H1 (cell line): Measurements from ENCODE around the gene MCOLN3. TPM values are rescaled to one million over a fixed set of nuclear protein-coding genes. Genes with fewer than 3 reads are reported as not detected.

Experiments used
- CTCF ChIA-PET: fragments of 300-600 bp; sonication (Branson Sonifier 250); formaldehyde crosslinking; loops from one replicate; lab custom pipeline; 2021; ENCODE audit not compliant: partially characterized antibody; lab: Charles Lee
- POLR2A ChIA-PET: fragments of 300-600 bp; sonication (Branson Sonifier 250); formaldehyde crosslinking; loops from one replicate; lab custom pipeline; 2021; ENCODE audit warnings: inconsistent platforms; ENCODE audit not compliant: partially characterized antibody; lab: Charles Lee
- DNase-seq, 2 experiments: peaks; one replicate each; pipeline versions ENCODE4 v3.0.0 to v3.0.0-alpha.2; 2010 to 2022; ENCODE audit warnings: low spot score in 2 of 2, low read depth in 1 of 2, mixed read lengths in 1 of 2
- FAIRE-seq: peaks from 2 replicates; lab custom pipeline; 2011; peaks lifted over from hg19 to GRCh38; lab: Jason Lieb, UNC
- H2AFZ ChIP-seq: 2 replicates; pipeline ENCODE4 v1.8.1; 2012; ENCODE audit warnings: low read length, inconsistent platforms
- H2AK5ac ChIP-seq: 2 replicates; pipeline ENCODE4 v1.6.1; 2013; ENCODE audit warnings: low read depth, low read length
- H2BK120ac ChIP-seq: replicated peaks from 2 replicates; pipeline ENCODE3; 2013; ENCODE audit warnings: low read depth, low read length, inconsistent platforms
- H2BK12ac ChIP-seq: 2 replicates; pipeline ENCODE4 v1.6.1; 2013; ENCODE audit warnings: low read depth, low read length
- H2BK15ac ChIP-seq: 2 replicates; pipeline ENCODE4 v1.6.1; 2013; ENCODE audit warnings: low read length
- H2BK20ac ChIP-seq: 2 replicates; pipeline ENCODE4 v1.6.1; 2013; ENCODE audit warnings: low read length
- H2BK5ac ChIP-seq: 2 replicates; pipeline ENCODE4 v1.6.1; 2013; ENCODE audit warnings: low read depth, low read length
- H3K14ac ChIP-seq: 2 replicates; pipeline ENCODE4 v1.6.1; 2013; ENCODE audit warnings: inconsistent platforms; ENCODE audit not compliant: insufficient read length
- H3K18ac ChIP-seq: 2 replicates; pipeline ENCODE4 v1.6.1; 2013; ENCODE audit warnings: low read length; ENCODE audit errors: extremely low read depth
- H3K23ac ChIP-seq: 2 replicates; pipeline ENCODE4 v1.6.1; 2013; ENCODE audit warnings: inconsistent platforms; ENCODE audit not compliant: insufficient read length
- H3K23me2 ChIP-seq: 2 replicates; pipeline ENCODE4 v1.6.1; 2013; ENCODE audit warnings: low read depth, low read length
- H3K27ac ChIP-seq: 2 replicates; pipeline ENCODE4 v1.6.1; 2011; ENCODE audit warnings: low read depth, low read length, inconsistent platforms
- H3K27me3 ChIP-seq, 4 experiments: replicated peaks in 1 of 4; 1 replicate in 1 of 4; 2 replicates in 3 of 4; pipeline versions ENCODE4 v1.6.1 to v1.8.1; 2011 to 2013; ENCODE audit warnings: low read length in 3 of 4, mild to moderate bottlenecking in 3 of 4, inconsistent platforms in 2 of 4, mixed read lengths in 2 of 4, moderate library complexity in 1 of 4; ENCODE audit not compliant: control insufficient read depth in 3 of 4, insufficient read depth in 3 of 4; ENCODE audit errors: extremely low read depth in 1 of 4
- H3K36me3 ChIP-seq, 4 experiments: 2 replicates each; pipeline versions ENCODE4 v1.6.1 to v1.8.1; 2011 to 2013; ENCODE audit warnings: mild to moderate bottlenecking in 4 of 4, low read length in 3 of 4, moderate library complexity in 2 of 4, control low read depth in 1 of 4, inconsistent platforms in 1 of 4; ENCODE audit not compliant: insufficient read depth in 4 of 4, control insufficient read depth in 2 of 4
- H3K4ac ChIP-seq: replicated peaks from 2 replicates; pipeline ENCODE3; 2013; ENCODE audit warnings: low read length, low read depth, mixed read lengths, inconsistent platforms; ENCODE audit not compliant: insufficient read length
- H3K4me1 ChIP-seq, 4 experiments: replicated peaks in 1 of 4; 1 replicate in 1 of 4; 2 replicates in 3 of 4; pipeline versions ENCODE4 v1.6.1 to v1.8.1; 2011 to 2013; ENCODE audit warnings: low read length in 3 of 4, inconsistent platforms in 2 of 4, mixed read lengths in 1 of 4; ENCODE audit not compliant: insufficient read depth in 4 of 4, control insufficient read depth in 3 of 4
- H3K4me2 ChIP-seq, 2 experiments: 2 replicates each; pipeline versions ENCODE4 v1.6.1 to v1.8.1; 2011 to 2013; ENCODE audit warnings: low read depth in 2 of 2, low read length in 2 of 2, control low read depth in 1 of 2, inconsistent platforms in 1 of 2, mild to moderate bottlenecking in 1 of 2; ENCODE audit not compliant: insufficient read depth in 1 of 2
- H3K4me3 ChIP-seq, 4 experiments: fragments of 200-600, 300-600 bp in 1 of 4; sonication (generic), shearing (Covaris generic), sonication (Bioruptor Twin) in 1 of 4; 2 replicates each; pipeline versions ENCODE4 v1.5.1 to v1.8.1; 2011 to 2016; ENCODE audit warnings: low read length in 4 of 4, low read depth in 3 of 4, control low read depth in 2 of 4, inconsistent platforms in 2 of 4, mild to moderate bottlenecking in 2 of 4, mixed read lengths in 1 of 4, moderate library complexity in 1 of 4; ENCODE audit not compliant: insufficient read depth in 2 of 4; ENCODE audit errors: extremely low read depth in 1 of 4
- H3K56ac ChIP-seq: replicated peaks from 2 replicates; pipeline ENCODE3; 2013; ENCODE audit warnings: low read depth, mild to moderate bottlenecking, mixed read lengths, low read length, inconsistent platforms; ENCODE audit not compliant: insufficient read length
- H3K79me1 ChIP-seq: 2 replicates; pipeline ENCODE4 v1.6.1; 2013; ENCODE audit warnings: low read depth, low read length, control low read depth
- H3K79me2 ChIP-seq, 2 experiments: 2 replicates each; pipeline versions ENCODE4 v1.6.1 to v1.8.1; 2012 to 2013; ENCODE audit warnings: low read length in 2 of 2, mild to moderate bottlenecking in 2 of 2, inconsistent platforms in 1 of 2; ENCODE audit not compliant: insufficient read depth in 2 of 2, control insufficient read depth in 1 of 2
- H3K9ac ChIP-seq, 4 experiments: replicated peaks in 1 of 4; 1 replicate in 1 of 4; 2 replicates in 3 of 4; pipeline versions ENCODE4 v1.6.1 to v1.8.1; 2011 to 2013; ENCODE audit warnings: low read depth in 3 of 4, low read length in 3 of 4, control low read depth in 2 of 4, mild to moderate bottlenecking in 2 of 4, moderate library complexity in 2 of 4, inconsistent platforms in 1 of 4; ENCODE audit errors: extremely low read depth in 1 of 4
- H3K9me3 ChIP-seq, 2 experiments: 2 replicates each; pipeline versions ENCODE4 v1.6.1 to v1.8.1; 2012 to 2013; ENCODE audit warnings: mild to moderate bottlenecking in 2 of 2, moderate library complexity in 2 of 2, control low read depth in 1 of 2, inconsistent platforms in 1 of 2, low read depth in 1 of 2, low read length in 1 of 2, mixed read lengths in 1 of 2; ENCODE audit not compliant: insufficient read depth in 2 of 2
- H4K20me1 ChIP-seq, 2 experiments: replicated peaks in 1 of 2; 2 replicates each; pipeline versions ENCODE3 to v1.8.1; 2011 to 2013; ENCODE audit warnings: inconsistent platforms in 2 of 2, low read length in 2 of 2, mild to moderate bottlenecking in 1 of 2; ENCODE audit not compliant: insufficient read depth in 2 of 2, control insufficient read depth in 1 of 2
- H4K5ac ChIP-seq: 2 replicates; pipeline ENCODE4 v1.6.1; 2013; ENCODE audit warnings: low read length, low read depth, mixed read lengths, inconsistent platforms; ENCODE audit not compliant: insufficient read length
- H4K8ac ChIP-seq: 2 replicates; pipeline ENCODE4 v1.8.0; 2013; ENCODE audit warnings: mild to moderate bottlenecking, moderate library complexity, low read length, inconsistent platforms; ENCODE audit not compliant: insufficient read depth; ENCODE audit errors: extremely low read depth
- H4K91ac ChIP-seq: replicated peaks from 2 replicates; pipeline ENCODE3; 2013; ENCODE audit warnings: low read length, mixed read lengths, inconsistent platforms; ENCODE audit not compliant: insufficient read length
- CTCF ChIP-seq, 3 experiments: IDR thresholded peaks; 1 replicate in 2 of 3; 2 replicates in 1 of 3; pipeline versions ENCODE4 v1.5.1 to v1.6.1; 2011; ENCODE audit warnings: low read length in 3 of 3, mild to moderate bottlenecking in 3 of 3, inconsistent platforms in 2 of 3, low read depth in 1 of 3, moderate library complexity in 1 of 3; ENCODE audit not compliant: insufficient read depth in 1 of 3; ENCODE audit errors: control extremely low read depth in 1 of 3
- POLR2A ChIP-seq, 2 experiments: IDR thresholded peaks; 1 replicate in 1 of 2; 2 replicates in 1 of 2; pipeline ENCODE4 v1.6.1; 2011; ENCODE audit warnings: low read depth in 2 of 2, low read length in 2 of 2, mild to moderate bottlenecking in 2 of 2; ENCODE audit errors: control extremely low read depth in 1 of 2
- RAD21 ChIP-seq, 2 experiments: IDR thresholded peaks in 1 of 2; conservative IDR thresholded peaks in 1 of 2; 2 replicates each; pipeline ENCODE4 v1.6.1; 2011; ENCODE audit warnings: low read depth in 2 of 2, low read length in 2 of 2, improper control_type of control experiment in 1 of 2, inconsistent platforms in 1 of 2, mild to moderate bottlenecking in 1 of 2, moderate library complexity in 1 of 2
- WGBS, 2 experiments: shearing (Covaris generic) in 1 of 2; methylation state at CpG; one replicate each; pipeline versions ENCODE4 v1.1.6 to v1.1.7; 2013 to 2015; ENCODE audit warnings: low lambda C conversion rate in 2 of 2, mixed read lengths in 2 of 2, inconsistent platforms in 1 of 2, low coverage in 1 of 2, missing lambda C conversion rate in 1 of 2; ENCODE audit not compliant: insufficient replicate concordance in 2 of 2, insufficient coverage in 1 of 2, insufficient read length in 1 of 2; ENCODE audit errors: extremely low coverage in 1 of 2, missing lambda C conversion rate in 1 of 2; 5-methylcytosine and 5-hydroxymethylcytosine counted together
- polyA plus RNA-seq, 7 experiments: library from polyadenylated mRNA; depleted of rRNA in 3 of 7; stranded (reverse) in 5 of 7; unstranded in 2 of 7; fragments of >200 nt in 5 of 7; fragments of 200-250 nt in 2 of 7; gene quantifications; 1 replicate in 5 of 7; 2 replicates in 1 of 7; 4 replicates in 1 of 7; pipeline versions ENCODE4 v1.2.1 to v1.2.3, GENCODE V29; 2011 to 2013; ENCODE audit warnings: missing spikeins in 2 of 7, mixed read lengths in 2 of 7
- total RNA-seq: library from RNA; stranded (reverse); fragmentation: NEBNext Ultra II Directional; extraction: Animal tissue kit (Norgen Biotek cat#: 25700); gene quantifications from 2 replicates; pipeline ENCODE4 v1.2.1, GENCODE V29; 2021

The MCOLN3 gene
- total and polyA plus RNA-seq, 2 of the 8 experiments (the other 6 are each of a cell fraction or from before 2014, with no cell fraction given): 3.8 to 4.9 TPM

- H2BK20ac ChIP-seq: no peak overlapping the region
- no peaks in the 10 kb centered on the region for H3K27me3 ChIP-seq
- no peak overlapping the region for H3K4ac ChIP-seq
- H3K36me3 ChIP-seq: no peaks in the 10 kb centered on the region
- no peak overlapping the region for H4K8ac ChIP-seq
- H2BK15ac ChIP-seq: no peak overlapping the region
- no peak overlapping the region for H2AK5ac ChIP-seq
- no peaks in the 10 kb centered on the region for H4K20me1 ChIP-seq
- no peaks in the 10 kb centered on the region for H3K79me2 ChIP-seq
- no peak overlapping the region for H2AFZ ChIP-seq
- TF ChIP-seq CTCF (IDR thresholded peaks at IDR 0.05; ENCODE audit: control extremely low read depth in 1 of 3, insufficient read depth in 1 of 3, low read depth in 1 of 3, low read length in 3 of 3) (peak in 2 of 3 experiments; percentile 30; a peak in 3 of 4 replicates), POLR2A (IDR thresholded peaks at IDR 0.05; ENCODE audit: control extremely low read depth in 1 of 2, low read depth in 2 of 2, low read length in 2 of 2) (no peak), RAD21 (IDR thresholded peaks at IDR 0.05 in 1 of 2, conservative IDR thresholded peaks at IDR 0.05 in 1 of 2; ENCODE audit: low read depth in 2 of 2, low read length in 2 of 2) (peak; percentile 42 to 47)
- H3K79me1 ChIP-seq: no peaks in the 10 kb centered on the region
- no peak overlapping the region for H3K56ac ChIP-seq
- H2BK12ac ChIP-seq: no peak overlapping the region
- no peaks in the 10 kb centered on the region for H3K9me3 ChIP-seq
- H3K9ac ChIP-seq: no peak overlapping the region
- FAIRE-seq (peak; percentile 62), DNase-seq (no peak)
- ChIA-PET CTCF (interaction anchor here (0.5 to 2.4 kb wide), 6 partner anchors 11 to 135 kb away, joined by 3 to 17 read pairs (median 4); a partner anchor contains a TSS), POLR2A (no interaction called here)
- H3K4me1 ChIP-seq: no peaks in the 10 kb centered on the region
- no peak overlapping the region for H3K14ac ChIP-seq
- no peak overlapping the region for H4K91ac ChIP-seq
- H4K5ac ChIP-seq: no peak overlapping the region
- 80% methylated on average over 3 of the region's 3 CpGs; no CpG with 5 or more reads in 1 of the 2 experiments for WGBS, 2 experiments
- no peak overlapping the region for H3K27ac ChIP-seq
- H3K18ac ChIP-seq: no peak overlapping the region
- H2BK5ac ChIP-seq: no peak overlapping the region
- no peaks in the 10 kb centered on the region for H3K23me2 ChIP-seq
- H3K23ac ChIP-seq: no peak overlapping the region
- H3K4me2 ChIP-seq: no peak overlapping the region
- H3K4me3 ChIP-seq: no peak overlapping the region
- no peak overlapping the region for H2BK120ac ChIP-seq
These were observed 30.6 kb upstream of the MCOLN3 start for GRCh38 chr1:85078903-85079302.
